GM20000 (cell line): ENCODE data around the gene CFC1B.
"Not testable (repeated sequence)": the region's sequence is repeated elsewhere in the genome, so short reads cannot be mapped to it uniquely, and the experiment has no call there.

ENCODE experiments used
- DNase-seq: peaks from one replicate; pipeline ENCODE4 v3.0.0; 2012; ENCODE audit warnings: low spot score

CFC1B gene

DNA sequence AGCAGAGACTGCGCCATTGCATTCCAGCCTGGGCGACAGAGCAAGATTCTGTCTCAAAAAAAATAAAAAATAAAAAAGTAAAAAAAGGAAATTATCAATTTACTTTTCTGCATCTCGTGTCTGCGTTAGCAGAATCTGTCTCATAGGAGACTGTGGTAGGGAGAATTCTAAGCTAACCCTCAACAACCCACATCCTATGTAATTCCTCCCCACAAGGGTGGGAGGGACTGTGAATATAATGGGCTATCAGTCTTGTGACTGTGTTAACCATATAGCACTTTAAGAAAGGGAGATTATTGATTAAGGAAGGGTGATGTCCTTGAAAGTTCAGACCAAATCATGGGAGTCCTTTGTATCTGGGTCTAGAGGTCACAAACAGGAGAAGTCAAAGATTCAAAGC is 45.1 kb downstream of the CFC1B start:
- not testable (repeated sequence) for DNase-seq

DNA sequence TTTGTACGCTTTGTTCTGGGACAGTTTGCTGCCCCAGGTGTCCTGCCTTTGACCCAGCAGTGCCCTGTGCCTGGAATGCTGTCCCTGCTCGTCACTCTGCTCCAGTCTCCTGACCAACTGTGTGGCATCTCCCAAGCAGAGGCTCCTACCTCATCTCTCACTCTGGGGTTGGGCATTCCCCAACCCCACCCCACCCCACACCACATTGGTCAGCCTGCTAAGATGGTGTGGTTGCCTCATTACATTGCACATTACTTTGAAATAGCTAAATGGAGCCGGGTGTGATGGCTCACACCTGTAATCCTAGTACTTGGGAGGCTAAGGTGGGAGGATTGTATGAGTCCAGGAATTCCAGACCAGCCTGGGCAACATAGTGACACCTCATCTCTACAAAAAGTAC is 50.9 kb downstream of the CFC1B start:
- not testable (repeated sequence) for DNase-seq

DNA sequence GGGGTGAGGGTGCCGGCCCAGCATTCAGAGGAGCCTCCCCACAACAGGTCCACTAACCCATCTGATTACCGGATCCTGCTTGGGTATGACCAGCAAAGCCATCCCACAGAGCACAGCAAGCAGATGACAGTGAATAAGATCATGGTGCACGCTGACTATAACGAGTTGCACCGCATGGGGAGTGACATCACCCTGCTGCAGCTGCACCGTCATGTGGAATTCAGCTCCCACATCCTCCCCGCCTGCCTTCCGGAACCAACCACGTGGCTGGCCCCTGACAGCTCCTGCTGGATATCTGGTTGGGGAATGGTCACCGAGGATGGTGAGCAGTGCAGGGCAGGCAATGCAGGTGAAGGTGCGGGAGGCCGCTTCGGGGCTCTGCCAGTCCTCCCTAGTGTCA is 53.2 kb downstream of the CFC1B start:
- DNase-seq = not testable (repeated sequence)

DNA sequence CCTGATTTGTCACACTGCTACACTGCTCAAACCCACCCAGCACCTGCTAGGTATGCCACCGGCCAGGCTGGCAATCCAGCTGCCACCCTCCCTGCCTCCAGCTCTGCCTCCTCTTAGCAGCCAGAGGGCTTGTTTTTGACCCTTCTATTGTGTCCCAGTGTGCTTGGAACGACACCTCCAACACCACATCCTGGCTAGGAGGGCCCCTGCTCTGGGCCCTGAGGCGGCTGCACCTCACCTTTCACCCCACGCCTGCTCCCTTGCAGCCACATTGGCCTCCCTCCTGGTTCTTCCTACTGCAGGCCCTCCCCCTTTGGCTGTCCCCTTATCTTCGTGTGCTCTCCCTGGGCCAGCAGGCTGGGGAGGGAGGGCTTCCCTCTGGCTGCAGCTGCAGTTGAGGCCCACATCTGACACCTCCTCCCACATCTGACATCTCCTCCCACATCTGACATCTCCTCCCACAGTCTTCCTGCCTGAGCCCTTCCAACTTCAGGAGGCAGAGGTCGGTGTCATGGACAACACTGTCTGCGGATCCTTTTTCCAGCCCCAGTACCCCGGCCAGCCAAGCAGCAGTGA is 55.3 kb downstream of the CFC1B start:
- not testable (repeated sequence) for DNase-seq

DNA sequence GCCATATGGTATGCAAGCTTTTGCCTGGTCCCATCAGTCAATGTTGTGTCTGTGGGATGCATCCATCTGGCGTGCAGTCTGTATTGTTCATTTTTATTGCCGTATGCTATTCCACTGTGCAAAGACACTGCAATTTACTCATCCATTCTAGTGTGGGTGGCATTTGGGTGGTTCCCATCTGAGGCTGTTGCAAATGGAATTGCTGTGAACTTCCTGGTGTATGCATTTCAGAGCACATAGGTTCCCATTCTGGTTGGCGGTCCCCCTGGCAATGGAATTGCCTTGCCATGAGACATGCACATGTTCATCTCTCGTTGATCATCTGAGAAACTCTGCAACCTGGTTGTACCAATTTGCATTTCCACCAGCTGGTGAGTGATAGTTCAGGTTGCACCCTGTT is 56.5 kb downstream of the CFC1B start:
- not testable (repeated sequence) for DNase-seq
